H9 (cell line): ENCODE results near the gene CKMT2. TPM values are rescaled to one million over a fixed set of nuclear protein-coding genes. Genes with fewer than 3 reads are reported as not detected.

ENCODE experiments used
- DNase-seq: peaks from one replicate; pipeline ENCODE4 v3.0.0-alpha.2; 2017
- H2AFZ ChIP-seq: one replicate; pipeline ENCODE4 v1.6.1; 2013; ENCODE audit warnings: mild to moderate bottlenecking, low read length, control low read depth, moderate library complexity
- H2AK5ac ChIP-seq: 2 replicates; pipeline ENCODE4 v1.6.1; 2013; ENCODE audit warnings: low read length, control low read depth, mixed read lengths; ENCODE audit not compliant: insufficient read length
- H2BK120ac ChIP-seq: one replicate; pipeline ENCODE4 v1.6.1; 2013; ENCODE audit warnings: low read depth, mild to moderate bottlenecking, low read length, control low read depth, inconsistent platforms; ENCODE audit not compliant: poor library complexity, severe bottlenecking
- H2BK12ac ChIP-seq: 2 replicates; pipeline ENCODE4 v1.6.1; 2013; ENCODE audit warnings: low read length, control low read depth, mixed read lengths, low read depth; ENCODE audit not compliant: insufficient read length
- H2BK15ac ChIP-seq: 2 replicates; pipeline ENCODE4 v1.6.1; 2013; ENCODE audit warnings: low read depth, low read length, control low read depth
- H2BK20ac ChIP-seq: one replicate; pipeline ENCODE4 v1.6.1; 2013; ENCODE audit warnings: low read depth, mild to moderate bottlenecking, low read length, control low read depth, inconsistent platforms; ENCODE audit not compliant: poor library complexity, severe bottlenecking
- H2BK5ac ChIP-seq: 2 replicates; pipeline ENCODE4 v1.6.1; 2013; ENCODE audit warnings: low read length, control low read depth, mixed read lengths; ENCODE audit not compliant: insufficient read length
- H3K14ac ChIP-seq: 2 replicates; pipeline ENCODE4 v1.6.1; 2013; ENCODE audit warnings: low read length, control low read depth; ENCODE audit not compliant: insufficient read depth
- H3K18ac ChIP-seq: 2 replicates; pipeline ENCODE4 v1.6.1; 2013; ENCODE audit warnings: low read depth, mild to moderate bottlenecking, mixed read lengths, low read length, control low read depth; ENCODE audit not compliant: insufficient read length
- H3K23ac ChIP-seq: 2 replicates; pipeline ENCODE4 v1.6.1; 2013; ENCODE audit warnings: low read length, control low read depth, mixed read lengths, low read depth; ENCODE audit not compliant: insufficient read length
- H3K23me2 ChIP-seq: 2 replicates; pipeline ENCODE4 v1.6.1; 2013; ENCODE audit warnings: low read depth, mild to moderate bottlenecking, mixed read lengths, low read length, control low read depth; ENCODE audit not compliant: insufficient read length, poor library complexity, severe bottlenecking
- H3K27ac ChIP-seq: 2 replicates; pipeline ENCODE4 v1.5.1; 2013; ENCODE audit warnings: low read length, control low read depth, mixed read lengths, low read depth; ENCODE audit not compliant: insufficient read length
- H3K27me3 ChIP-seq: 2 replicates; pipeline ENCODE4 v1.6.1; 2013; ENCODE audit warnings: low read length, control low read depth, inconsistent platforms; ENCODE audit not compliant: insufficient read depth
- H3K4ac ChIP-seq: 2 replicates; pipeline ENCODE4 v1.6.1; 2013; ENCODE audit warnings: low read depth, mild to moderate bottlenecking, control low read depth, inconsistent platforms, low read length, moderate library complexity
- H3K4me1 ChIP-seq: 2 replicates; pipeline ENCODE4 v1.6.1; 2013; ENCODE audit warnings: low read length, control low read depth, inconsistent platforms; ENCODE audit not compliant: insufficient read depth
- H3K4me2 ChIP-seq: 2 replicates; pipeline ENCODE4 v1.6.1; 2013; ENCODE audit warnings: low read length, control low read depth, mixed read lengths; ENCODE audit not compliant: insufficient read length, insufficient read depth
- H3K56ac ChIP-seq: 2 replicates; pipeline ENCODE4 v1.6.1; 2013; ENCODE audit warnings: low read depth, mild to moderate bottlenecking, mixed read lengths, low read length, control low read depth; ENCODE audit not compliant: insufficient read length
- H3K79me1 ChIP-seq: 2 replicates; pipeline ENCODE4 v1.6.1; 2013; ENCODE audit warnings: low read depth, mild to moderate bottlenecking, moderate library complexity, low read length, control low read depth, inconsistent platforms; ENCODE audit not compliant: insufficient read depth, poor library complexity, severe bottlenecking
- H3K79me2 ChIP-seq: 2 replicates; pipeline ENCODE4 v1.6.1; 2013; ENCODE audit warnings: low read length, control low read depth, inconsistent platforms; ENCODE audit not compliant: insufficient read depth
- H3K9ac ChIP-seq: 2 replicates; pipeline ENCODE4 v1.6.1; 2013; ENCODE audit warnings: low read length, control low read depth, mixed read lengths; ENCODE audit not compliant: insufficient read length; ENCODE audit errors: extremely low read depth
- H3K9me3 ChIP-seq: one replicate; pipeline ENCODE4 v1.6.1; 2013; ENCODE audit warnings: low read depth, low read length, inconsistent platforms; ENCODE audit not compliant: control insufficient read depth
- H3T11ph ChIP-seq: one replicate; pipeline ENCODE4 v1.6.1; 2013; ENCODE audit warnings: mild to moderate bottlenecking, low read length, control low read depth, inconsistent platforms
- H4K20me1 ChIP-seq: one replicate; pipeline ENCODE4 v1.6.1; 2013; ENCODE audit not compliant: control insufficient read depth, insufficient read length, insufficient read depth
- H4K5ac ChIP-seq: 2 replicates; pipeline ENCODE4 v1.6.1; 2013; ENCODE audit warnings: low read depth, mild to moderate bottlenecking, mixed read lengths, low read length, control low read depth; ENCODE audit not compliant: insufficient read length
- H4K8ac ChIP-seq: replicated peaks from 2 replicates; pipeline ENCODE4 v1.6.1; 2013; ENCODE audit warnings: low read length, control low read depth, mixed read lengths, low read depth; ENCODE audit not compliant: insufficient read length
- H4K91ac ChIP-seq: 2 replicates; pipeline ENCODE4 v1.6.1; 2013; ENCODE audit warnings: low read depth, mild to moderate bottlenecking, moderate library complexity, mixed read lengths, low read length, control low read depth; ENCODE audit not compliant: insufficient read length
- H3K27ac Mint-ChIP-seq, 3 experiments: 2 replicates in 2 of 3; 3 replicates in 1 of 3; pipeline ENCODE4 v1.8.0; 2020 to 2021; ENCODE audit warnings: mixed read lengths in 3 of 3, mild to moderate bottlenecking in 1 of 3, moderate library complexity in 1 of 3
- H3K27me3 Mint-ChIP-seq: 2 replicates; pipeline ENCODE4 v1.8.0; 2021; ENCODE audit warnings: low read depth, mild to moderate bottlenecking, moderate library complexity, mixed read lengths
- H3K36me3 Mint-ChIP-seq, 3 experiments: 2 replicates in 2 of 3; 3 replicates in 1 of 3; pipeline ENCODE4 v1.8.0; 2020 to 2021; ENCODE audit warnings: low read depth in 3 of 3, mixed read lengths in 3 of 3; ENCODE audit not compliant: insufficient read depth in 1 of 3
- H3K4me1 Mint-ChIP-seq, 2 experiments: 2 replicates each; pipeline ENCODE4 v1.8.0; 2020; ENCODE audit warnings: mixed read lengths in 2 of 2
- H3K4me3 Mint-ChIP-seq, 2 experiments: 2 replicates in 1 of 2; 3 replicates in 1 of 2; pipeline ENCODE4 v1.8.0; 2020 to 2021; ENCODE audit warnings: mild to moderate bottlenecking in 2 of 2, mixed read lengths in 2 of 2, moderate library complexity in 1 of 2
- H3K9me3 Mint-ChIP-seq, 2 experiments: 2 replicates in 1 of 2; 3 replicates in 1 of 2; pipeline ENCODE4 v1.8.0; 2020; ENCODE audit warnings: mild to moderate bottlenecking in 2 of 2, mixed read lengths in 2 of 2, moderate library complexity in 1 of 2
- WGBS: extraction: QIAGEN DNeasy Blood & Tissue Kit; methylation state at CpG from one replicate; pipeline ENCODE4 v1.1.7; 2013; ENCODE audit warnings: missing lambda C conversion rate, low lambda C conversion rate, mixed read lengths; ENCODE audit not compliant: insufficient read length; ENCODE audit errors: extremely low coverage; 5-methylcytosine and 5-hydroxymethylcytosine counted together
- total RNA-seq: library from RNA; stranded (reverse); gene quantifications from 2 replicates; pipeline ENCODE4 v1.2.1, GENCODE V29; 2021
- TF ChIP-seq, protein P1 (sequence below): fragments of 200-600 bp; sonication (generic); conservative IDR thresholded peaks from 3 replicates; pipeline ENCODE4 v1.8.0; 2021; ENCODE audit warnings: antibody characterized with exemption, mild to moderate bottlenecking

Gene CKMT2
- total RNA-seq, 1 experiment from 2014 or later, result 1.8 TPM

DNA sequence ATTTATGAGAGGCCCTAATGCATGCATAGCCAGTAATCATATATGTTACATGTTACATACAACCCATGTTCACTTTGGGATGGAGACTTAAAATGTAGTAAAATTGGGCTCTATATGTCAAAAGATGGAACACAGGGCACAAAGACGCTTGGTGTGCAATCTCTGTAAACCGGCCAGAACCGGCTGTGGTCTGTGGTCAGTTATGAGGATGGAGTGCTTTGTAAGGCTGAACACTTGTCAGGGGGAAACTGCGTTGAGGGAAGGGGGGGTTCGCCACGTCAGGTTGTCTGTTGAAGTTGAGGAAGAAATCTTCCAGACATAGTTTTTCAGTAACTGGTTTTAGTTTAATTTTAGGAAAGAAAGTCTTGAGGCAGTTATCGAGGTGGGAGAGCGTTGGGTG, 2.7 kb upstream of the CKMT2 start:
- peak overlapping the region in 2 of 3 experiments; percentile 19 to 49; a peak in 2 of 7 replicates for H3K27ac Mint-ChIP-seq
- no peak overlapping the region for H3K14ac ChIP-seq
- no peak overlapping the region for H2AK5ac ChIP-seq
- H3K23me2 ChIP-seq, result peaks cover 3% of the 10 kb centered on the region
- TF ChIP-seq, protein P1, sequence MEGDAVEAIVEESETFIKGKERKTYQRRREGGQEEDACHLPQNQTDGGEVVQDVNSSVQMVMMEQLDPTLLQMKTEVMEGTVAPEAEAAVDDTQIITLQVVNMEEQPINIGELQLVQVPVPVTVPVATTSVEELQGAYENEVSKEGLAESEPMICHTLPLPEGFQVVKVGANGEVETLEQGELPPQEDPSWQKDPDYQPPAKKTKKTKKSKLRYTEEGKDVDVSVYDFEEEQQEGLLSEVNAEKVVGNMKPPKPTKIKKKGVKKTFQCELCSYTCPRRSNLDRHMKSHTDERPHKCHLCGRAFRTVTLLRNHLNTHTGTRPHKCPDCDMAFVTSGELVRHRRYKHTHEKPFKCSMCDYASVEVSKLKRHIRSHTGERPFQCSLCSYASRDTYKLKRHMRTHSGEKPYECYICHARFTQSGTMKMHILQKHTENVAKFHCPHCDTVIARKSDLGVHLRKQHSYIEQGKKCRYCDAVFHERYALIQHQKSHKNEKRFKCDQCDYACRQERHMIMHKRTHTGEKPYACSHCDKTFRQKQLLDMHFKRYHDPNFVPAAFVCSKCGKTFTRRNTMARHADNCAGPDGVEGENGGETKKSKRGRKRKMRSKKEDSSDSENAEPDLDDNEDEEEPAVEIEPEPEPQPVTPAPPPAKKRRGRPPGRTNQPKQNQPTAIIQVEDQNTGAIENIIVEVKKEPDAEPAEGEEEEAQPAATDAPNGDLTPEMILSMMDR, result no peak
- no peak overlapping the region for H2BK15ac ChIP-seq
- no CpG with 5 or more reads among the region's 8 CpGs for WGBS
- peaks cover 3% of the 10 kb centered on the region; the same call in 1 of the 2 replicates for H3K4me1 ChIP-seq
- no peak overlapping the region for H2BK12ac ChIP-seq
- no peak overlapping the region for H2BK120ac ChIP-seq
- H3K18ac ChIP-seq, result no peak overlapping the region
- no peaks in the 10 kb centered on the region for H3K79me2 ChIP-seq
- no peaks in the 10 kb centered on the region for H3K27me3 ChIP-seq
- no peak overlapping the region for H2BK5ac ChIP-seq
- H3K27ac ChIP-seq, result no peak overlapping the region
- no peak overlapping the region for H4K8ac ChIP-seq
- no peak overlapping the region for H4K5ac ChIP-seq
- H3K36me3 Mint-ChIP-seq, result peaks cover 0 to 1% (median 0%) of the 10 kb centered on the region in 3 experiments; a peak in 2 of 7 replicates
- H3K79me1 ChIP-seq, result no peaks in the 10 kb centered on the region
- H3K27me3 Mint-ChIP-seq, result no peaks in the 10 kb centered on the region; the same call in 1 of the 2 replicates
- H3K9me3 Mint-ChIP-seq, result no peaks in the 10 kb centered on the region
- DNase-seq, result no peak
- no peak overlapping the region for H3K56ac ChIP-seq
- H3K9me3 ChIP-seq, result no peaks in the 10 kb centered on the region
- peaks cover 23% of the 10 kb centered on the region in 2 experiments for H3K4me1 Mint-ChIP-seq
- no peak overlapping the region for H2AFZ ChIP-seq
- no peak overlapping the region for H3T11ph ChIP-seq
- H2BK20ac ChIP-seq, result no peak overlapping the region
- H3K4me3 Mint-ChIP-seq, result no peak overlapping the region
- peaks cover 3% of the 10 kb centered on the region for H4K20me1 ChIP-seq
- H3K4me2 ChIP-seq, result no peak overlapping the region
- no peak overlapping the region for H3K9ac ChIP-seq
- H3K23ac ChIP-seq, result no peak overlapping the region
- H4K91ac ChIP-seq, result no peak overlapping the region
- no peak overlapping the region for H3K4ac ChIP-seq
